Cardiac fibroblast (primary cell): ENCODE results near the gene CLDN20.

Experiments used
- DNase-seq, 2 donors: peaks; one replicate each; pipeline versions ENCODE4 v3.0.0 to v3.0.0-alpha.2; 2010; ENCODE audit warnings: low read depth in 2 of 2
- H3K4me3 ChIP-seq, 2 donors: replicated peaks in 1 of 2; 1 replicate in 1 of 2; 2 replicates in 1 of 2; pipeline ENCODE4 v1.5.1; 2011; ENCODE audit warnings: low read depth in 2 of 2, low read length in 2 of 2, mild to moderate bottlenecking in 2 of 2, moderate library complexity in 1 of 2
- TF ChIP-seq, protein P1 (sequence below): IDR thresholded peaks from one replicate; pipeline ENCODE4 v1.5.1; 2011; ENCODE audit warnings: low read depth, mild to moderate bottlenecking, low read length, inconsistent platforms

CLDN20 gene

GRCh38 chr6:155252581-155252980 lies 11.2 kb upstream of the CLDN20 start:
- DNase-seq = no peak
- TF ChIP-seq, protein P1, sequence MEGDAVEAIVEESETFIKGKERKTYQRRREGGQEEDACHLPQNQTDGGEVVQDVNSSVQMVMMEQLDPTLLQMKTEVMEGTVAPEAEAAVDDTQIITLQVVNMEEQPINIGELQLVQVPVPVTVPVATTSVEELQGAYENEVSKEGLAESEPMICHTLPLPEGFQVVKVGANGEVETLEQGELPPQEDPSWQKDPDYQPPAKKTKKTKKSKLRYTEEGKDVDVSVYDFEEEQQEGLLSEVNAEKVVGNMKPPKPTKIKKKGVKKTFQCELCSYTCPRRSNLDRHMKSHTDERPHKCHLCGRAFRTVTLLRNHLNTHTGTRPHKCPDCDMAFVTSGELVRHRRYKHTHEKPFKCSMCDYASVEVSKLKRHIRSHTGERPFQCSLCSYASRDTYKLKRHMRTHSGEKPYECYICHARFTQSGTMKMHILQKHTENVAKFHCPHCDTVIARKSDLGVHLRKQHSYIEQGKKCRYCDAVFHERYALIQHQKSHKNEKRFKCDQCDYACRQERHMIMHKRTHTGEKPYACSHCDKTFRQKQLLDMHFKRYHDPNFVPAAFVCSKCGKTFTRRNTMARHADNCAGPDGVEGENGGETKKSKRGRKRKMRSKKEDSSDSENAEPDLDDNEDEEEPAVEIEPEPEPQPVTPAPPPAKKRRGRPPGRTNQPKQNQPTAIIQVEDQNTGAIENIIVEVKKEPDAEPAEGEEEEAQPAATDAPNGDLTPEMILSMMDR = no peak
- H3K4me3 ChIP-seq = no peak overlapping the region

DNA sequence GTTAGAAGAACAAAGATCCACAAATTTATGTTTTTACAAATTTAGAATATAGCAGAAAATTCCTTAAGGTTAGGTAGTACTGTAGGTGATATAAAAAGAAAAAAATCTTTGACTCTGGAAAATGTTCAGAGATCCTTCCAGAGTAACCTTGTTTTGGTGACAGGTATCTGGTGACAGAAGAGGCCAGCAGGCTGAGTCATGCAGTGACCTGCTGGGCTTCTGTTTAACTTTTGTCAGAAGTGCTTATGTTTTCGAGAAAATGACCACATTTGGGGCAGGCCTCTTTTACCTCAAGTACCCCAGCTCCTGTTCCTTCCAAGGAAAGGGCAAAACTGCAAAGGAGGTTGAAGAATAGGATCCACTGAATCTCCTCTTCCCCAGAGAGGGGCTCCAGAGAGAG lies 10.5 kb upstream of the CLDN20 start:
- DNase-seq = no peak
- no peak overlapping the region for H3K4me3 ChIP-seq
- TF ChIP-seq, protein P1 = no peak

DNA sequence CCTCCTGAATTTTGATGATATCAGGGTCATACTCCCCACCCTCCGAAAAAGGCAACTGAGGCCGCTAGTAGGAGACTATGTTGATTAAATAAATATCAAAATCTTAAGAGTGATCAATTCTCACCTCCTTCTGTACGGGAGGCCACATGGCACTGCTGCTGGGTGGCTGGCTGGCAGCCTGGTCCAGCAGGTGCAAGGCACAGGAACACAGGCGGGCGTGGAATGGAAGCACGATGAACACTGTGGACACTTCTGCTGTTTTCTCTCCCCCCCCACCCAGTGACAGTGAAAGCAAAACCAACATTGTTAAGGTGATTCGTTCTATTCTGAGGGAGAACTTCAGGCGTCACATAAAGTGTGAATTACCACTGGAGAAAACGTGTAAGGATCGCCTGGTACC lies 9.7 kb upstream of the CLDN20 start:
- TF ChIP-seq, protein P1 = no peak
- no peak for DNase-seq
- no peak overlapping the region for H3K4me3 ChIP-seq

DNA sequence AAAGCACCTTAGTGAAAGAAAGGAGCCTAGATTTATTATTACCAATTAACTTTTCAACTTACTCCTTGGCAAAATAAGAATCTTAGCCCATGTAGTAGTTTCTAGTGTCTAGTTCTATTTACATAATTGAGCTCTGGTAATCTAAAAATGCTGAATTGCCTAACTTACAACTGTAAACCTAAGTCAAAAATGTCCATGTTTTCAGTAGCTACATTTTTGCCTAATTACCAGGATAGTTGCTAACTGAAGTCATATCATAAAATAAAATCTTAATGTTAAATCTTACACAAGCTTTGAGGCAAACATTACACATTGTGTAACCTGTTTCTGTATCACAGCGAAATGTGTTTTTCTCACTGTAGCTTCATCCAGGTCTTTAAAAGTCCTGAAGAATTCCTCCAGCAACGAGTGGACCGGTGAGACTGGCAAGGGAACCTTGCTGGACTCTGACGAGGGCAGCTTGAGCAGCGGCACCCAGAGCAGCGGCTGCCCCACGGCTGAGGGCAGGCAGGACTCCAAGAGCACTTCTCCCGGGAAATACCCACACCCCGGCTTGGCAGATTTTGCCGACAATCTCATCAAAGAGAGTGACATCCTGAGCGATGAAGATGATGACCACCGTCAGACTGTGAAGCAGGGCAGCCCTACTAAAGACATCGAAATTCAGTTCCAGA lies 7.6 kb upstream of the CLDN20 start:
- H3K4me3 ChIP-seq = no peak overlapping the region
- no peak for DNase-seq
- TF ChIP-seq, protein P1 = no peak

DNA sequence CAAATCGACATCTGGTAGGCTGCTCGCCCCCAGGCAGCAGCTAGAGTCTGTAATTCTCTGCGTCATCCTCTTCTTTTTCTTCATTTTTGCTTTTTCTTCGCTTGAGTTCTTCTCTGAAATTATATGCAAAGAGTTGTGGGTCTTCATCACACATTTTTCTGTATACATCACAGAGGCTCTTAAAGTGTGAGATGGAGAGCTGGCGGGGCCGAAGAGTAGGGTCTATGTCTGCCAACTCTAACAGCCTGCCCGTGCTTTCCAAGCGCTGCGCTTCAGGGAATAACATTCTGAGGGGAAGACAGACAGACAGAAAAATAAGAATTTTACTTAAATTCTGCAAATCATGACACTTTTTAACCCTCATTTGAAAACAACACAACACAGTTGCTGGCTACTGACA lies 6.0 kb upstream of the CLDN20 start:
- TF ChIP-seq, protein P1 = no peak
- H3K4me3 ChIP-seq = no peak overlapping the region
- DNase-seq = no peak

- DNase-seq = no peak
- no peak overlapping the region for H3K4me3 ChIP-seq
- TF ChIP-seq, protein P1 = no peak
These were observed 4.6 kb upstream of the CLDN20 start for GRCh38 chr6:155259204-155259603.

DNA sequence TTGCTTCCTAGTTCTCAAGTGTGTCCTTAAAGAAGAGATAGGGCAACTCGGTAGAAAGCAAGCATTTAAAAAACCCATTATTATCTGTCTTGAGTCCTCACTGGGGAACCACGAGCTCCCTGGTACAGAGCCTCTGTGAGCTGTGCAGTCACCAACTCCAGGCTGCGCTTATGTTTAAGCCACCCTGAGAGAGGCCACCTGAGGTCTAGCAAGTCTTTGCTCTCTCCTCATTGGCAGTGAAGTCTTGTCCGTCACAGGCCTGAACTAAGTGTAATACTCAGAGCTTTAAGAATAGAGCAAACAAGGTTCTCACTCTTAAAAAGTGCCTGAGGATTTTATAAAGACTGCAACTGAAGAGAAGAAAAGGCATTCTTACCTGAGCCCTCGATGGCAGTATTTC lies 3.9 kb upstream of the CLDN20 start:
- TF ChIP-seq, protein P1 = no peak
- no peak overlapping the region for H3K4me3 ChIP-seq
- DNase-seq = no peak
